Mesothelial cell of epicardium (in vitro differentiated cells): ENCODE data around the gene PSMA6. TPM values are rescaled to one million over a fixed set of nuclear protein-coding genes. Genes with fewer than 3 reads are reported as not detected.

Experiments used
- DNase-seq, 2 experiments: peaks; one replicate each; pipeline ENCODE4 v3.0.0; 2021; ENCODE audit warnings: low spot score in 2 of 2; ENCODE audit not compliant: unreplicated experiment in 2 of 2
- H3K27ac Mint-ChIP-seq: 2 replicates; pipeline ENCODE4 v1.8.0; 2021; ENCODE audit warnings: mixed read lengths
- H3K27me3 Mint-ChIP-seq: 2 replicates; pipeline ENCODE4 v1.8.0; 2021; ENCODE audit warnings: low read depth, mixed read lengths
- H3K36me3 Mint-ChIP-seq: 2 replicates; pipeline ENCODE4 v1.8.0; 2021; ENCODE audit warnings: mixed read lengths
- H3K4me1 Mint-ChIP-seq: 2 replicates; pipeline ENCODE4 v1.8.0; 2021; ENCODE audit warnings: mixed read lengths
- H3K4me3 Mint-ChIP-seq: 2 replicates; pipeline ENCODE4 v1.8.0; 2021; ENCODE audit warnings: mild to moderate bottlenecking, moderate library complexity, mixed read lengths
- H3K9me3 Mint-ChIP-seq: 2 replicates; pipeline ENCODE4 v1.8.0; 2021; ENCODE audit warnings: mixed read lengths
- CTCF ChIP-seq: fragments of 200-600 bp; sonication (generic); IDR thresholded peaks from one replicate; pipeline ENCODE4 v1.5.0; 2021; ENCODE audit warnings: antibody characterized with exemption; ENCODE audit not compliant: unreplicated experiment
- total RNA-seq: library from RNA; stranded (reverse); gene quantifications from 3 replicates; pipeline ENCODE4 v1.2.1, GENCODE V29; 2021

The PSMA6 gene
- total RNA-seq, 1 donor from 2014 or later = 156 TPM

- no peak for TF ChIP-seq CTCF
- H3K36me3 Mint-ChIP-seq = peaks cover 4% of the 10 kb centered on the region
- H3K9me3 Mint-ChIP-seq = peaks cover 3% of the 10 kb centered on the region
- H3K27ac Mint-ChIP-seq = no peak overlapping the region
- no peak overlapping the region for H3K4me3 Mint-ChIP-seq
- peaks cover 2% of the 10 kb centered on the region for H3K4me1 Mint-ChIP-seq
- no peaks in the 10 kb centered on the region for H3K27me3 Mint-ChIP-seq
- no peak for DNase-seq
Observed at GRCh38 chr14:35254736-35255135, 37.4 kb upstream of the PSMA6 start.

GRCh38 chr14:35255711-35256110, 36.5 kb upstream of the PSMA6 start:
- H3K4me3 Mint-ChIP-seq = no peak overlapping the region
- peaks cover 2% of the 10 kb centered on the region for H3K4me1 Mint-ChIP-seq
- no peak for TF ChIP-seq CTCF
- DNase-seq = no peak
- no peaks in the 10 kb centered on the region for H3K27me3 Mint-ChIP-seq
- peaks cover 8% of the 10 kb centered on the region for H3K9me3 Mint-ChIP-seq
- H3K36me3 Mint-ChIP-seq = peaks cover 11% of the 10 kb centered on the region
- no peak overlapping the region for H3K27ac Mint-ChIP-seq

GRCh38 chr14:35257809-35258208, 34.4 kb upstream of the PSMA6 start:
- DNase-seq = no peak
- Mint-ChIP-seq H3K9me3 (peaks cover 8% of the 10 kb centered on the region), H3K4me3 (no peak overlapping the region), H3K36me3 (peaks cover 13% of the 10 kb centered on the region), H3K27me3 (no peaks in the 10 kb centered on the region), H3K27ac (no peak overlapping the region), H3K4me1 (peaks cover 2% of the 10 kb centered on the region)
- TF ChIP-seq CTCF = no peak

GRCh38 chr14:35258420-35258819, 33.8 kb upstream of the PSMA6 start:
- H3K4me3 Mint-ChIP-seq = no peak overlapping the region
- peaks cover 13% of the 10 kb centered on the region for H3K36me3 Mint-ChIP-seq
- no peak overlapping the region for H3K27ac Mint-ChIP-seq
- TF ChIP-seq CTCF = no peak
- no peak for DNase-seq
- no peaks in the 10 kb centered on the region for H3K27me3 Mint-ChIP-seq
- H3K9me3 Mint-ChIP-seq = peaks cover 8% of the 10 kb centered on the region
- peaks cover 2% of the 10 kb centered on the region for H3K4me1 Mint-ChIP-seq

GRCh38 chr14:35261774-35262173, 30.4 kb upstream of the PSMA6 start:
- Mint-ChIP-seq H3K4me3 (no peak overlapping the region), H3K9me3 (peaks cover 8% of the 10 kb centered on the region), H3K27me3 (no peaks in the 10 kb centered on the region), H3K36me3 (peaks cover 13% of the 10 kb centered on the region), H3K4me1 (peaks cover 2% of the 10 kb centered on the region), H3K27ac (no peak overlapping the region)
- DNase-seq = no peak
- TF ChIP-seq CTCF = no peak

- Mint-ChIP-seq H3K4me1 (peaks cover 2% of the 10 kb centered on the region), H3K36me3 (peaks cover 18% of the 10 kb centered on the region), H3K27ac (no peak overlapping the region), H3K9me3 (peaks cover 8% of the 10 kb centered on the region), H3K4me3 (no peak overlapping the region), H3K27me3 (no peaks in the 10 kb centered on the region)
- no peak for TF ChIP-seq CTCF
- no peak for DNase-seq
Observed at GRCh38 chr14:35262436-35262835, 29.7 kb upstream of the PSMA6 start.
